HTERT RPE-1 (cell line): ENCODE results near the gene ERRFI1.
"Not testable (repeated sequence)": the region's sequence is repeated elsewhere in the genome, so short reads cannot be mapped to it uniquely, and the experiment has no call there.

Experiments
- in situ Hi-C: fragments of 300-500 bp; cut with MboI; formaldehyde crosslinking; loops from 4 replicates; pipeline ENCODE4 v1.14.3; 2020; ENCODE audit warnings: low sequenced_read_pairs

Gene ERRFI1

GRCh38 chr1:8026153-8026975 lies at the start of gene ERRFI1:
Gene ERRFI1, minus strand, starts transcription at chr1:8026309. Its CDS starts 10,690 bp downstream, at chr1:8015619.
- in situ Hi-C loops = no loop called here

GRCh38 chr1:8075511-8076051 lies 49.5 kb upstream of the ERRFI1 start:
- in situ Hi-C loops = no loop called here

GRCh38 chr1:8073112-8073855 lies 47.2 kb upstream of the ERRFI1 start:
- in situ Hi-C loops = no loop called here

GRCh38 chr1:8070381-8070811 lies 44.3 kb upstream of the ERRFI1 start:
- in situ Hi-C loops = no loop called here

- in situ Hi-C loops = not testable (repeated sequence)
Observed at GRCh38 chr1:8069614-8070320, 43.7 kb upstream of the ERRFI1 start.

- in situ Hi-C loops = no loop called here
Observed at GRCh38 chr1:8065369-8065768, 39.3 kb upstream of the ERRFI1 start.

GRCh38 chr1:8063298-8064036 lies 37.4 kb upstream of the ERRFI1 start:
- in situ Hi-C loops = no loop called here

- in situ Hi-C loops = no loop called here
Observed at GRCh38 chr1:8062861-8063260, 36.8 kb upstream of the ERRFI1 start.

GRCh38 chr1:8061673-8062386 lies 35.7 kb upstream of the ERRFI1 start:
- in situ Hi-C loops = no loop called here

GRCh38 chr1:8061210-8061609 lies 35.1 kb upstream of the ERRFI1 start:
- in situ Hi-C loops = no loop called here

- in situ Hi-C loops = no loop called here
Observed at GRCh38 chr1:8059161-8059622, 33.1 kb upstream of the ERRFI1 start.

- in situ Hi-C loops = not testable (repeated sequence)
Observed at GRCh38 chr1:8057779-8058178, 31.7 kb upstream of the ERRFI1 start.

GRCh38 chr1:8055973-8056372 lies 29.9 kb upstream of the ERRFI1 start:
- in situ Hi-C loops = no loop called here

- in situ Hi-C loops = no loop called here
Observed at GRCh38 chr1:8053878-8054567, 27.9 kb upstream of the ERRFI1 start.

- in situ Hi-C loops = no loop called here
Observed at GRCh38 chr1:8051650-8052049, 25.5 kb upstream of the ERRFI1 start.

GRCh38 chr1:8049229-8049628 lies 23.1 kb upstream of the ERRFI1 start:
- in situ Hi-C loops = not testable (repeated sequence)

- in situ Hi-C loops = no loop called here
Observed at GRCh38 chr1:8047686-8048445, 21.8 kb upstream of the ERRFI1 start.

GRCh38 chr1:8047112-8047511 lies 21.0 kb upstream of the ERRFI1 start:
- in situ Hi-C loops = no loop called here
